ENCODE data around the gene CDKAL1. TPM values are rescaled to one million over a fixed set of nuclear protein-coding genes. Genes with fewer than 3 reads are reported as not detected.

The CDKAL1 gene
- total and polyA plus RNA-seq, 4 donors: 2.0 to 12.9 (median 6.7) TPM

Small RNA genes lying within 50 kb of the gene (small RNA-seq; reads per million reads assigned to genes)
- gene RF00019: not detected
- gene RNU6-150P: not detected

Other genes starting within 250 kb of the CDKAL1 start
- gene E2F3, start 132.6 kb upstream of the CDKAL1 start, total RNA-seq: 1 to 10 TPM; 1.6 to 5.0 TPM
- 1 to 10 TPM; 1.4 to 2.2 TPM for gene E2F3, start 132.6 kb upstream of the CDKAL1 start, polyA plus RNA-seq

Measured in liver (tissue), 5 donors.